Suppressor macrophage (primary cell): ENCODE measurements around the gene CFAP299.
"Not testable (repeated sequence)": the region's sequence is repeated elsewhere in the genome, so short reads cannot be mapped to it uniquely, and the experiment has no call there.

Experiments used
- DNase-seq, 4 experiments: peaks; one replicate each; pipeline ENCODE4 v3.0.0-alpha.2; 2020 to 2022

CFAP299 gene

GRCh38 chr4:80611678-80611979 lies 276.1 kb downstream of the CFAP299 start:
- no peak for DNase-seq

GRCh38 chr4:80613470-80613869 lies 277.9 kb downstream of the CFAP299 start:
- DNase-seq, result no peak

- no peak for DNase-seq
These were observed 278.8 kb downstream of the CFAP299 start for GRCh38 chr4:80614319-80614718.

GRCh38 chr4:80615099-80615498 lies 279.6 kb downstream of the CFAP299 start:
- no peak for DNase-seq

- peak in 3 of 4 experiments; percentile 1 to 11 (median 2) for DNase-seq
These were observed 283.6 kb downstream of the CFAP299 start for GRCh38 chr4:80619070-80619674.

GRCh38 chr4:80631861-80632260 lies 296.3 kb downstream of the CFAP299 start:
- no peak for DNase-seq

- no peak for DNase-seq
These were observed 301.7 kb downstream of the CFAP299 start for GRCh38 chr4:80637190-80637589.

- no peak for DNase-seq
These were observed 310.5 kb downstream of the CFAP299 start for GRCh38 chr4:80646061-80646460.

- no peak for DNase-seq
These were observed 320.1 kb downstream of the CFAP299 start for GRCh38 chr4:80655662-80656061.

- DNase-seq, result not testable (repeated sequence)
These were observed 334.6 kb downstream of the CFAP299 start for GRCh38 chr4:80670118-80670517.

GRCh38 chr4:80678413-80678812 lies 342.9 kb downstream of the CFAP299 start:
- DNase-seq, result no peak

- DNase-seq, result no peak
These were observed 345.4 kb downstream of the CFAP299 start for GRCh38 chr4:80680934-80681333.

GRCh38 chr4:80685214-80685613 lies 349.7 kb downstream of the CFAP299 start:
- DNase-seq, result no peak

- not testable (repeated sequence) for DNase-seq
These were observed 352.2 kb downstream of the CFAP299 start for GRCh38 chr4:80687736-80688135.

- no peak for DNase-seq
These were observed 358.6 kb downstream of the CFAP299 start for GRCh38 chr4:80694171-80694570.

- DNase-seq, result no peak
These were observed 369.8 kb downstream of the CFAP299 start for GRCh38 chr4:80705311-80705710.

GRCh38 chr4:80709082-80709869 lies 373.7 kb downstream of the CFAP299 start:
- no peak for DNase-seq

- DNase-seq, result no peak
These were observed 375.4 kb downstream of the CFAP299 start for GRCh38 chr4:80710748-80711451.

- DNase-seq, result no peak
These were observed 376.4 kb downstream of the CFAP299 start for GRCh38 chr4:80711956-80712355.

- no peak for DNase-seq
These were observed 377.9 kb downstream of the CFAP299 start for GRCh38 chr4:80713409-80713808.

- no peak for DNase-seq
These were observed 381.7 kb downstream of the CFAP299 start for GRCh38 chr4:80717204-80717603.

- no peak for DNase-seq
These were observed 390.9 kb downstream of the CFAP299 start for GRCh38 chr4:80726471-80726870.

- DNase-seq, result no peak
These were observed 394.6 kb downstream of the CFAP299 start for GRCh38 chr4:80730158-80730557.

- DNase-seq, result no peak
These were observed 395.9 kb downstream of the CFAP299 start for GRCh38 chr4:80731436-80731835.
